SHP77 (cell line): ENCODE data around the gene LGALS9C.
"Not testable (repeated sequence)": the region's sequence is repeated elsewhere in the genome, so short reads cannot be mapped to it uniquely, and the experiment has no call there.

Source experiments
- DNase-seq, 2 experiments: peaks; one replicate each; lab custom pipeline; 2025; lab: John Stamatoyannopoulos, UW

The LGALS9C gene

GRCh38 chr17:18476508-18477308 is at the start of gene LGALS9C:
LGALS9C (plus strand) TSS chr17:18476789; CDS start chr17:18476855, 66 bp downstream.
- DNase-seq: not testable (repeated sequence)

DNA sequence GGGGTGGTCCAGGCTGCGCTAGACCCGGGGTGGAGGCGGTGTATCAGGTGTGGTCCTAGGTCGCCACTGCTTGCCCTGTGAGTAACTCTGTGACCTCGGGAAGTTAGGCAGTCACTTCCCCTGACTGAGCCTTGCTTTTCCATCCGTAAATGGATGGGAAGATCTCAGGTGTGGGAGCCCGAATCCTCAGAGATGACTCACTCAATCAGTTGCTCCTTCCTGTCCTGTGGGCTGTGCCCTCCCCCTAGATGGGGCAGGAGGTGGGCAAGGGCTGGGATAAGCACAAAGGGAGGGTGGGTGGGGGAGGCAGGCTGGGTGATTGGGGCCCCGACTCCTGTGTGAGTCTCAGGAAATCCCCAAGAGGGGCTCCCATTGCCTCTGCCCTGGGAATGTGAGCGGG is 44.4 kb upstream of the LGALS9C start:
- DNase-seq: not testable (repeated sequence)

- not testable (repeated sequence) for DNase-seq
Observed at GRCh38 chr17:18439465-18439870, 37.1 kb upstream of the LGALS9C start.

DNA sequence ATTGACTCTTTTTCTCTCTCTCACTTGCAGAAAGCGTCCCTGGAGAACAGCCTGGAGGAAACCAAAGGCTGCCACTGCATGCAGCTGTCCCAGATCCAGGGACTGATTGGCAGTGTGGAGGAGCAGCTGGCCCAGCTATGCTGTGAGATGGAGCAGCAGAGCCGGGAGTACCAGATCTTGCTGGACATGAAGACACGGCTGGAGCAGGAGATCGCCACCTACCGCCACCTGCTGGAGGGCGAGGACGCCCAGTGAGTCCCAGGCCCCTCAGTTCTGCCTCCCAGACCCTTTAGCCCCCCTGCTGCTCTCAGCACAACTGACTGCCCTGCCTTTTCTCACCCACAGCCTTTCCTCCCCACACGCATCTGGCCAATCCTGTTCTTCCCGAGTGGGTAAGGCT is 34.5 kb upstream of the LGALS9C start:
- DNase-seq: not testable (repeated sequence)

GRCh38 chr17:18442532-18442931 is 34.1 kb upstream of the LGALS9C start:
- DNase-seq: not testable (repeated sequence)

DNA sequence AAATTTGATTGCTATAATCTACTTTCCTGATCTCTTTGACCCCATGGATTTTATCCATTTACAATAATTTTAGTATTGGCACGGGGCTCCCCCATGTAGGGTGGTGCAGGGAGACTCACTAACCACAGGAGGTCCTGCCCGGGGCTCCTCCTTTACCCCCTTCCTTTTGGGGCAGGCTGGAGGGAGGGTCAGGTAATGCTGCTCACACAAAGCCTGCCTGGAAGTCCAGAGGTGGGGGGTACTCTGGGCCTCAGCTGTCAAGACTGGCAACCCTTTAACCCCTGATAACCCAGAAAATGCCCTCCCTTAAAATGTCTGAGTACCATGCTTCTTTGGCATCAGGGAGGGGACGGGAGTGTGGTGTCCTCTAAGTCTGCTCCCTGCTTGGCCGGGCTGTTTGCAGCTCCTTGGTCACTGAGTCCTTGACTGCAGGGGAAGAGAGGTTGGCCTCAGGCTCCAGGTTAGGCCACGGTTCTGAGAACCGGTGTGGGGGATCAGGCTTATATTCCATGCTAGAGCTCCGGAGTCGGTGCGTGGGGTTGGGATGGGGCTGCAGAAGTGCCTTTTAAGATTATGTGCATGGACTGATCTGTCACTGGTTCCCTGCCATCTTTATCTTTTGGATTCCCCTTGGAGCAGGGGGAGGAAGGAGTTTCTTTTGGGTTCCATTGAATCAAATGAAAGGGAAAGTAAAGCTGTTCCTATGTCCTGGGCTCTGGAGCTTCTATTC is 28.9 kb upstream of the LGALS9C start:
- DNase-seq: not testable (repeated sequence)

GRCh38 chr17:18448311-18448710 is 28.3 kb upstream of the LGALS9C start:
- not testable (repeated sequence) for DNase-seq

DNA sequence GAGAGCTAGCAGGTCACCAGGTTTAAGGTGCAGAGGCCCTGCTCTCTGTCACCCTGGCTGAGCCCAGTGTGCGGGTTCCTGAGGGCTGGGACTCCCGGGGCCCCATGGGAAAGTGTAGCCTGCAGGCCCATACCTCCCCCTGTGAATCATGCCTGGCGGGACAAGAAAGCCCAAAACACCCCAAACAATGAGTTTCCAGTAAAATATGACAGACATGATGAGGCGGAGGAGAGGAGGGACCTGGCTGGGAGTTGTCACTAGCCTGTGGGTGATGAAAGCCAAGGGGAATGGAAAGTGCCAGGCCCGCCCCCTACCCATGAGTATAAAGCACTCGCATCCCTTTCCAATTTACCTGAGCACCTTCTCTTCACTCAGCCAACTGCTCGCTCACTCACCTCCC is 26.8 kb upstream of the LGALS9C start:
- DNase-seq: not testable (repeated sequence)

- not testable (repeated sequence) for DNase-seq
Observed at GRCh38 chr17:18450998-18451397, 25.6 kb upstream of the LGALS9C start.

DNA sequence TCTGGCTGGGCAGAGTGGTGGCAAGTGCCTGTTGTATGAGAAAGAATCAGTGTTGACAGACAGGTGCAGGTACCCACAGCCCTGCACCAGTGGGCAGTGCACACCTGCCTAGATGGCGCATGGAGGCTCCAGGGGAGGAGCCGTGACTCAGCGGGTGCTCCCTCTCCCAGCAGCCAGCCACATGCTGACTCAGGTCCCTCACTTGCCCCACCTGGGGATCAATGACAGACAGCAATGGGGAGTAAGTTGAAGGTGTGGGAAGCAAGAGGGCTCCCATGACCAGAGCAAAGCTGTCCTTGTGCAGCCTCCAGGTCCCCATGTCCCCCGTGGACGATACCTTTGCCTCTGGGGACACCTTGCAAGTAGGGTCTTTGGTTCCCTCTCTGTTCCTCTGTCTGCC is 24.6 kb upstream of the LGALS9C start:
- DNase-seq: peak in 1 of 2 experiments; percentile 20

GRCh38 chr17:18459035-18459434 is 17.6 kb upstream of the LGALS9C start:
- DNase-seq: not testable (repeated sequence)

DNA sequence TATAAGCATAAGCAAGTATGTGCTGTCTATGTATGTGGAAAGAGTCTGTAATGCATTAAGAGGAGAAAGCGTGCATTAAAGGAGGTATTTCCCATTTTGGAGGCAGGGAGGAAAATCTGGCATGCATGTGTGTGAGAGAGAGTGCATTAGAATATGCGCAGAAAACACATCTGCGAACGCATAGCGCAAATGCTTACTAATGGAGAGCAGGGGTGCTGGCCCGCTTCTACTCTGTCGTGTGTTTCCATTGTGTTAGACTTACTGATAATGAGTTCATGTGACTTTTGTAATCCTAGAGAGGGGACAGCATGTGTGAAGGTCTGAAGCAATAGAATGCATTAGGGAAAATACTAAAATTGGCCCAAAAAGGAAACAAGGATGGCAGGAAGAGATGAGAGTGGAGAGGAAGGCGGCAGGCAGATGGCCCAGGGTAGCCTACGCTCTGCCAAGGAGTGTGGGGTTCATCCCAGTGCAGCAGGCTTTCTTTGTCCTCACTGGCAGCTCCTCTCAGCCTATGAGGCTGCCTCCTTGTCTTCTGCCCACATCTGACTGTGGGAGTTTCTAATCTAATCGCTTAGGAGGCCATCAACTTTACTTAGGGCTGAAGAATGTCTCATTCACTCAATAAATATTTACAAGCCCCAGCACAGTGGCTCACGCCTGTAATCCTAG is 12.6 kb upstream of the LGALS9C start:
- DNase-seq: not testable (repeated sequence)

- not testable (repeated sequence) for DNase-seq
Observed at GRCh38 chr17:18466250-18466983, 10.2 kb upstream of the LGALS9C start.

DNA sequence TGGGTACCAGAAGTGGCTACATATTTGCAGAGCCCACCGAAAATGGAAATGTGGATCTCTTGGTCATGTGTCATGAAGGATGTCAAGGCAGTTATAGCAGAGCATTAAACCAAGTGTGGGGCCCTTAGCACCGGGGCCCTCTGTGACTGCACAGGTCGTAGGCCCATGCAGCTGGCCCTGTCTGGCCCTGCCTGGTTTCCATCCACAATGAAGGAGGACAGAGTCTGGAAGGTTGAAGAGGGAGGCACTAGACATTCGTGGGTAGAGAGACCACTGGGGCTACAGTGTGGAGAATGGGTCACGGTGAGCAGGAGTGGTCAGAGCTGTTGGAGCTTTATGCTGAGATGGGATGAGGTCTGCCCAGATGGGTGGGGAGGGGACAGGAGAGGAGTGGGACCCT is 9.6 kb upstream of the LGALS9C start:
- not testable (repeated sequence) for DNase-seq

DNA sequence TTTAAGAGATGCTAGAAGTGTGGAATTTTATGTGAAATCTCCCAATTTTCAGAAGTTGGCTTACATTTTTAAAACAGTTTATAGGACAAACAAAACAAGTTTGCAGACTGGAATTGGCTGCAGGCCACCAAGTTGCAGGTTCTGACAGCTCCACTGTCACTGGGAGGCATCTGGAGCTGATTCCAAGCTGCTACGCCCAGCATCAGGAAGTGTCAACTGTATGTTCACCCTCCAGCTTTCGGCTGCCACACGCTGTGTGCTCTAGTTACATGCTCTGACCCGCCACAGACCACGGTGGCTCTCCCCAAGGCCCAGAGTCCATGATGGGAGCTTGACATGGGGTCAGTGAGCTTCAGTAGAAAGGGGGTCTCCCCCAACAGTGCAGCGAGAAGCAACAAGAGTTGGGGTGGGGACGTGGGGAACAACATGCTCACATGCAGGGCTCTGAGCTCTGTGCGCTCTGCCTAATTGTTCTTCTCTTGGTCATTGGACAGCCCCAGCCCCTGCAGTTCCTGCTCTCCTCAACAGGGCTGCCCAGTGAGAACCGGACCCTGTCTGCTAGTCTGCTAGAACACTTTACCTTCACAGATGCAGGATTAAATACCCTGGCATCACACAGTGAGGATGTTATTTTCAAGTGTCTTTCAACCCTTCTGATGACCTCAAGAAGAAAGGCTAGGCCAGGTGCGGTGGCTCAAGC is 8.0 kb upstream of the LGALS9C start:
- DNase-seq: not testable (repeated sequence)

- DNase-seq: not testable (repeated sequence)
Observed at GRCh38 chr17:18469837-18470236, 6.8 kb upstream of the LGALS9C start.

DNA sequence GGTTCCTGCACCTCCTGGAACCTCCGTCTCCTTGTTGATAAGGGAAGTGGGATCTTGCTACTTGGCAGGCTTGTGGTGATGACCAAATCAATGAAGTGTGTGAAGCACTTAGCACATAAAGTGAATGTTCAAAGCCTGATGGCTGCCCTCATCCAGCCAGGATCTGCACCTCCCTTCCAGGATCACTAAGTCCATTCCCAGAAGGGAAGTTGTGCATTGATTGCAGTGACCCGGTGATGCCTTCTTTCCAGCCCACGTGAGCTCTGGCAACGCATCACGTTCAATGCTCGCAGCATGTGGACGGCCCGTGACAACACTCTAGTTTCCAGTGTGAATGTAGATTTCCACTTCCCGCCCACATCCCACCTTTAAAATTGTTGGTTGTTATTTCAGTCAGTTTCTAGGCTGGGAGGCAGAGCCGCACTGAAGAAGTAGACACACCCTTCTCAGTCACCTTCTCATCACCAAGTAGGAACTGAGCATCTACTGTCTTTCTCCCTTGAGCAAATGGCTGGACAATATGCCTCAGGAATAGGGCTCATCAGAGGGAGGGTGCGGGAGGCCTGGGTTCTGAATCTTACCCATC is 6.2 kb upstream of the LGALS9C start:
- DNase-seq: not testable (repeated sequence)

DNA sequence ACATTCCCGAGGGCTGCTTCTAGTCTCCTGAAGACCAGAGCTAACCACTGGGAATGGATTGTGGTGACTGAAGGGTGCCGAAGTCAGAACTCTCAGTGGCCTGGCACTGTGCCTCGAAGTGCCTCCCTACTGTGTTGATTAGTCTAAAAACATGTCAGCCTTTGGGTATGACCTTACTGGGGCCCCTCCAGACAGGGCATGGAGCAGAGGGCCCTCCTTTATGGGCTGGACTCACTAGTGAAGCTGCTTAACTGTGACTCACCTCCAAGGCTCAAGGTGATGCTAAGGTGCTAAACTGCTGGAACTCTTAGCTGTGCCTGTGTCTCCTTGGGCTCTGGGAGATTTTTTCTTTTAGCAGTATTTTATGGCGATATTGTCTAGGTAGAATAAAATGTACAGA is 2.6 kb upstream of the LGALS9C start:
- DNase-seq: not testable (repeated sequence)

DNA sequence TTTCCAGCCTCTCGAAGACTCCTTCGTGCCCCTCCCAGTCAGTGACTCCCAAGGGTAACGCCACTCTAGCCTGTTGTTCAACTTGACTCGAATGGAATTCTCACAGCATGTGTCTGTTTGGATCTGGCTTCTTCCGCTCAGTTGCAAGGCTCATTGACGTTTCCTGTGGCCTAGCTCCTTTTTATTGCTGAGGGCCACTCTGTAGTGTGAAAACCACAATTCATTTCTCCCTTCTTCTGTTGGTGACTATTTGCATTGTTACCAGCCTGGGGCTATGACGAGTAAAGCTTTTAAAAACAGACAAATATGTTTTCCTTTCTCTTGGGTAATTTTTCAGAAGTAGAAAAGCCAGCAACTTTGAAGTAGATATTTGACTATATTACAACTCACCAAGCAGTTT is 1.8 kb upstream of the LGALS9C start:
- DNase-seq: not testable (repeated sequence)

GRCh38 chr17:18477367-18477766 is 778 bp downstream of the LGALS9C start:
- DNase-seq: not testable (repeated sequence)

DNA sequence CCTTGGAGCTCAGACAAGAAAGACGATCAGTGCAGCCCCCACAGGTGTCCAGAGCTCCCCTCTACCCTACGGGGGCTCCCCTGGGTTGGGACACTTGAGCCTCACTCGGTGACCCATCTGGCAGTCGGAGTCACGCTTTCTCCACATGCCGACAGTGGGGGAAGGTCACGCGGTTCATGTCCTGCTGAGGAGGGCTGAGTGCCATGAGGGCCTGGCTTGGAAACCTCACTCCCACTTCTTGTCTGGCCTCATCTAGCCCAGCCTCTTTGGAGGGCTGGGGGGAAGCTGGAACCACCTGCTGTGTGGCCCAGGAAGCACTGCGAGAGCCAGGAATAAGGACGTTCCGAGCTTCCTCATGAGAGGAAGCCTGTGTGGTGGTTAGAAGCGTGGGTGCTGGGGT is 1.8 kb downstream of the LGALS9C start:
- DNase-seq: not testable (repeated sequence)
